Type B pancreatic cell (in vitro differentiated cells): ENCODE results near the gene ESYT3. TPM values are rescaled to one million over a fixed set of nuclear protein-coding genes. Genes with fewer than 3 reads are reported as not detected.
"Not testable (repeated sequence)": the region's sequence is repeated elsewhere in the genome, so short reads cannot be mapped to it uniquely, and the experiment has no call there.

Experiments
- DNase-seq: peaks from one replicate; pipeline ENCODE4 v3.0.0; 2021; ENCODE audit warnings: mixed read lengths; ENCODE audit not compliant: unreplicated experiment; ENCODE audit errors: extremely low spot score
- H3K27ac Mint-ChIP-seq: 2 replicates; pipeline ENCODE4 v1.8.0; 2021; ENCODE audit warnings: mild to moderate bottlenecking, mixed read lengths
- H3K27me3 Mint-ChIP-seq: 2 replicates; pipeline ENCODE4 v1.8.0; 2021; ENCODE audit warnings: mixed read lengths
- H3K36me3 Mint-ChIP-seq: 2 replicates; pipeline ENCODE4 v1.8.0; 2021; ENCODE audit warnings: mixed read lengths
- H3K4me1 Mint-ChIP-seq: one replicate; pipeline ENCODE4 v1.8.0; 2021; ENCODE audit warnings: mixed read lengths; ENCODE audit not compliant: unreplicated experiment
- H3K4me3 Mint-ChIP-seq: 2 replicates; pipeline ENCODE4 v1.8.0; 2021; ENCODE audit warnings: mild to moderate bottlenecking, mixed read lengths
- H3K9me3 Mint-ChIP-seq: 2 replicates; pipeline ENCODE4 v1.8.0; 2021; ENCODE audit warnings: mixed read lengths
- CTCF ChIP-seq: fragments of 200-600 bp; sonication (generic); conservative IDR thresholded peaks from 2 replicates; pipeline ENCODE4 v1.5.0; 2021; ENCODE audit warnings: antibody characterized with exemption, mild to moderate bottlenecking
- total RNA-seq: library from RNA; stranded (reverse); gene quantifications from 2 replicates; pipeline ENCODE4 v1.2.1, GENCODE V29; 2021; ENCODE audit warnings: low replicate concordance

The ESYT3 gene
- total RNA-seq, 1 donor from 2014 or later = 2.0 TPM

GRCh38 chr3:138477120-138477519 lies 42.7 kb downstream of the ESYT3 start:
- Mint-ChIP-seq H3K27ac (no peak overlapping the region), H3K27me3 (no peaks in the 10 kb centered on the region), H3K9me3 (no peaks in the 10 kb centered on the region), H3K36me3 (peaks cover under 1% of the 10 kb centered on the region), H3K4me1 (no peaks in the 10 kb centered on the region), H3K4me3 (no peak overlapping the region)
- TF ChIP-seq CTCF = no peak
- no peak for DNase-seq

- TF ChIP-seq CTCF = no peak
- peaks cover 6% of the 10 kb centered on the region for H3K36me3 Mint-ChIP-seq
- no peaks in the 10 kb centered on the region for H3K27me3 Mint-ChIP-seq
- no peaks in the 10 kb centered on the region for H3K4me1 Mint-ChIP-seq
- no peaks in the 10 kb centered on the region for H3K9me3 Mint-ChIP-seq
- H3K27ac Mint-ChIP-seq = no peak overlapping the region
- DNase-seq = no peak
- H3K4me3 Mint-ChIP-seq = no peak overlapping the region
These were observed 43.4 kb downstream of the ESYT3 start for GRCh38 chr3:138477801-138478200.

GRCh38 chr3:138479438-138479863 lies 45.0 kb downstream of the ESYT3 start:
- TF ChIP-seq CTCF = peak; percentile 83
- H3K27me3 Mint-ChIP-seq = no peaks in the 10 kb centered on the region
- no peaks in the 10 kb centered on the region for H3K4me1 Mint-ChIP-seq
- peaks cover 6% of the 10 kb centered on the region for H3K36me3 Mint-ChIP-seq
- no peak for DNase-seq
- H3K27ac Mint-ChIP-seq = no peak overlapping the region
- no peak overlapping the region for H3K4me3 Mint-ChIP-seq
- H3K9me3 Mint-ChIP-seq = peaks cover 3% of the 10 kb centered on the region

DNA sequence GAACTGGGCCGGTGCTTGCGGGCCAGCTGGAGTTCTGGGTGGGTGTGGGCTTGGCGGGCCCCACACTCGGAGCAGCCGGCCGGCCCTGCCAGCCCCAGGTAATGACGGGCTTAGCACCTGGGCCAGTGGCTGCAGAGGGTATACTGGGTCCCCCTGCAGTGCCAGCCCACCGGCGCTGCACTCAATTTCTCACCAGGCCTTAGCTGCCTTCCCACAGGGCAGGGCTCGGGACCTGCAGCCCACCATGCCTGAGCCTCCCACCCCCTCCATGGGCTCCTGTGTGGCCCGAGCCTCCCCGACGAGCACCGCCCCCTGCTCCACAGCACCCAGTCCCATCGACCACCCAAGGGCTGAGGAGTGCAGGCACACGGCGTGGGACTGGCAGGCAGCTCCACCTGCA lies 50.3 kb downstream of the ESYT3 start:
- Mint-ChIP-seq H3K36me3 (peaks cover 29% of the 10 kb centered on the region), H3K9me3 (peaks cover 14% of the 10 kb centered on the region)
- H3K4me3 Mint-ChIP-seq, H3K27ac Mint-ChIP-seq, H3K27me3 Mint-ChIP-seq, H3K4me1 Mint-ChIP-seq, DNase-seq: not testable (repeated sequence)

DNA sequence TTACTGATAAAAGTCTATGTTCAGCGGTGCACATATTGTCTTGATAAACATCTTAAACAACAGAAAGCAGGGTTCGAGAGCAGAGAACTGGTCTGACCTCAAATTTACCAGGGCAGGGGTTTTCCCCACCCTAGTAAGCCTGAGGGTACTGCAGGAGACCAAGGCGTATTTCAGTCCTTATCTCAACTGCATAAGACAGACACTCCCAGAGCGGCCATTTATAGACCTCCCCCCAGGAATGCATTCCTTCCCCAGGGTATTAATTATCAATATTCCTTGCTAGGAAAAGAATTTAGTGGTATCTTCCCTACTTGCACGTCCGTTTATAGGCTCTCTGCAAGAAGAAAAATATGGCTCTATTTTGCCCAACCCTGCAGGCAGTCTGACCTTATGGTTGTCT lies 52.2 kb downstream of the ESYT3 start:
- not testable (repeated sequence) for H3K27ac Mint-ChIP-seq, H3K4me1 Mint-ChIP-seq, H3K4me3 Mint-ChIP-seq, H3K27me3 Mint-ChIP-seq, DNase-seq
- Mint-ChIP-seq H3K9me3 (peaks cover 22% of the 10 kb centered on the region), H3K36me3 (peaks cover 37% of the 10 kb centered on the region)

- peaks cover 21% of the 10 kb centered on the region for H3K36me3 Mint-ChIP-seq
- H3K4me3 Mint-ChIP-seq = no peak overlapping the region
- DNase-seq = no peak
- H3K4me1 Mint-ChIP-seq = no peaks in the 10 kb centered on the region
- H3K9me3 Mint-ChIP-seq = peaks cover 13% of the 10 kb centered on the region
- H3K27ac Mint-ChIP-seq = no peak overlapping the region
- H3K27me3 Mint-ChIP-seq = no peaks in the 10 kb centered on the region
- TF ChIP-seq CTCF = no peak
These were observed 57.6 kb downstream of the ESYT3 start for GRCh38 chr3:138491971-138492370.
